ENCODE data around the gene LYVE1.

LYVE1 gene

GRCh38 chr11:10532526-10532925 is 35.9 kb downstream of the LYVE1 start:
- H3K9me3 ChIP-seq (ENCODE audit: control insufficient read depth, low read length): no peaks in the 10 kb centered on the region
- no peak for DNase-seq
- no peaks in the 10 kb centered on the region for H3K4me1 ChIP-seq (ENCODE audit: control insufficient read depth, insufficient read depth, low read length, poor library complexity, severe bottlenecking)
- no peaks in the 10 kb centered on the region for H3K27me3 ChIP-seq (replicated peaks; ENCODE audit: control insufficient read depth, insufficient read depth, low read length, poor library complexity, severe bottlenecking)
- peaks cover 28% of the 10 kb centered on the region for H3K36me3 ChIP-seq (ENCODE audit: control insufficient read depth, insufficient read depth, low read length)
- H3K4me3 ChIP-seq (ENCODE audit: insufficient read depth, low read depth, low read length, poor library complexity, severe bottlenecking): no peak overlapping the region
- no peak overlapping the region for H3K27ac ChIP-seq (ENCODE audit: insufficient read depth, low read length, poor library complexity, severe bottlenecking)

- Histone ChIP-seq H3K4me3 (ENCODE audit: insufficient read depth, low read depth, low read length, poor library complexity, severe bottlenecking) (no peak overlapping the region), H3K27ac (ENCODE audit: insufficient read depth, low read length, poor library complexity, severe bottlenecking) (no peak overlapping the region)
Measured at GRCh38 chr11:10529279-10529678, 39.2 kb downstream of the LYVE1 start.

GRCh38 chr11:10528121-10528520 is 40.3 kb downstream of the LYVE1 start:
- Histone ChIP-seq H3K9me3 (ENCODE audit: control insufficient read depth, low read length) (no peaks in the 10 kb centered on the region), H3K27me3 (replicated peaks; ENCODE audit: control insufficient read depth, insufficient read depth, low read length, poor library complexity, severe bottlenecking) (no peaks in the 10 kb centered on the region), H3K4me3 (ENCODE audit: insufficient read depth, low read depth, low read length, poor library complexity, severe bottlenecking) (no peak overlapping the region), H3K4me1 (ENCODE audit: control insufficient read depth, insufficient read depth, low read length, poor library complexity, severe bottlenecking) (no peaks in the 10 kb centered on the region), H3K36me3 (ENCODE audit: control insufficient read depth, insufficient read depth, low read length) (peaks cover 50% of the 10 kb centered on the region), H3K27ac (ENCODE audit: insufficient read depth, low read length, poor library complexity, severe bottlenecking) (no peak overlapping the region)
- DNase-seq: no peak

More at GRCh38 chr11:10529279-10529678, 39.2 kb downstream of the LYVE1 start:
- Histone ChIP-seq H3K4me1 (ENCODE audit: control insufficient read depth, insufficient read depth, low read length, poor library complexity, severe bottlenecking) (no peaks in the 10 kb centered on the region), H3K9me3 (ENCODE audit: control insufficient read depth, low read length) (no peaks in the 10 kb centered on the region), H3K36me3 (ENCODE audit: control insufficient read depth, insufficient read depth, low read length) (peaks cover 41% of the 10 kb centered on the region), H3K27me3 (replicated peaks; ENCODE audit: control insufficient read depth, insufficient read depth, low read length, poor library complexity, severe bottlenecking) (no peaks in the 10 kb centered on the region)
- DNase-seq: no peak

- H3K27ac ChIP-seq (ENCODE audit: insufficient read depth, low read length, poor library complexity, severe bottlenecking): no peak overlapping the region
- H3K4me3 ChIP-seq (ENCODE audit: insufficient read depth, low read depth, low read length, poor library complexity, severe bottlenecking): no peak overlapping the region
- peaks cover 59% of the 10 kb centered on the region for H3K36me3 ChIP-seq (ENCODE audit: control insufficient read depth, insufficient read depth, low read length)
- no peaks in the 10 kb centered on the region for H3K9me3 ChIP-seq (ENCODE audit: control insufficient read depth, low read length)
- no peak for DNase-seq
- no peaks in the 10 kb centered on the region for H3K4me1 ChIP-seq (ENCODE audit: control insufficient read depth, insufficient read depth, low read length, poor library complexity, severe bottlenecking)
- H3K27me3 ChIP-seq (replicated peaks; ENCODE audit: control insufficient read depth, insufficient read depth, low read length, poor library complexity, severe bottlenecking): no peaks in the 10 kb centered on the region
Measured at GRCh38 chr11:10526974-10527918, 41.2 kb downstream of the LYVE1 start.

- Histone ChIP-seq H3K36me3 (ENCODE audit: control insufficient read depth, insufficient read depth, low read length) (peaks cover 56% of the 10 kb centered on the region), H3K4me3 (ENCODE audit: insufficient read depth, low read depth, low read length, poor library complexity, severe bottlenecking) (no peak overlapping the region), H3K4me1 (ENCODE audit: control insufficient read depth, insufficient read depth, low read length, poor library complexity, severe bottlenecking) (no peaks in the 10 kb centered on the region), H3K27me3 (replicated peaks; ENCODE audit: control insufficient read depth, insufficient read depth, low read length, poor library complexity, severe bottlenecking) (no peaks in the 10 kb centered on the region), H3K9me3 (ENCODE audit: control insufficient read depth, low read length) (no peaks in the 10 kb centered on the region), H3K27ac (ENCODE audit: insufficient read depth, low read length, poor library complexity, severe bottlenecking) (no peak overlapping the region)
- no peak for DNase-seq
Measured at GRCh38 chr11:10524471-10524870, 44.0 kb downstream of the LYVE1 start.

- H3K4me3 ChIP-seq (ENCODE audit: insufficient read depth, low read depth, low read length, poor library complexity, severe bottlenecking): no peak overlapping the region
- H3K27me3 ChIP-seq (replicated peaks; ENCODE audit: control insufficient read depth, insufficient read depth, low read length, poor library complexity, severe bottlenecking): no peaks in the 10 kb centered on the region
- H3K9me3 ChIP-seq (ENCODE audit: control insufficient read depth, low read length): no peaks in the 10 kb centered on the region
- no peak overlapping the region for H3K27ac ChIP-seq (ENCODE audit: insufficient read depth, low read length, poor library complexity, severe bottlenecking)
- no peak for DNase-seq
- H3K36me3 ChIP-seq (ENCODE audit: control insufficient read depth, insufficient read depth, low read length): peaks cover 42% of the 10 kb centered on the region
- H3K4me1 ChIP-seq (ENCODE audit: control insufficient read depth, insufficient read depth, low read length, poor library complexity, severe bottlenecking): no peaks in the 10 kb centered on the region
Measured at GRCh38 chr11:10522921-10523320, 45.5 kb downstream of the LYVE1 start.

- Histone ChIP-seq H3K27ac (ENCODE audit: insufficient read depth, low read length, poor library complexity, severe bottlenecking) (no peak overlapping the region), H3K36me3 (ENCODE audit: control insufficient read depth, insufficient read depth, low read length) (peaks cover 37% of the 10 kb centered on the region), H3K4me3 (ENCODE audit: insufficient read depth, low read depth, low read length, poor library complexity, severe bottlenecking) (no peak overlapping the region)
Measured at GRCh38 chr11:10522276-10522675, 46.2 kb downstream of the LYVE1 start.

GRCh38 chr11:10520562-10520961 is 47.9 kb downstream of the LYVE1 start:
- H3K36me3 ChIP-seq (ENCODE audit: control insufficient read depth, insufficient read depth, low read length): peaks cover 33% of the 10 kb centered on the region

More at GRCh38 chr11:10522276-10522675, 46.2 kb downstream of the LYVE1 start:
- Histone ChIP-seq H3K9me3 (ENCODE audit: control insufficient read depth, low read length) (no peaks in the 10 kb centered on the region), H3K4me1 (ENCODE audit: control insufficient read depth, insufficient read depth, low read length, poor library complexity, severe bottlenecking) (no peaks in the 10 kb centered on the region), H3K27me3 (replicated peaks; ENCODE audit: control insufficient read depth, insufficient read depth, low read length, poor library complexity, severe bottlenecking) (no peaks in the 10 kb centered on the region)
- no peak for DNase-seq

GRCh38 chr11:10519630-10520029 is 48.8 kb downstream of the LYVE1 start:
- no peak overlapping the region for H3K4me3 ChIP-seq (ENCODE audit: insufficient read depth, low read depth, low read length, poor library complexity, severe bottlenecking)
- DNase-seq: no peak
- no peaks in the 10 kb centered on the region for H3K4me1 ChIP-seq (ENCODE audit: control insufficient read depth, insufficient read depth, low read length, poor library complexity, severe bottlenecking)
- no peaks in the 10 kb centered on the region for H3K9me3 ChIP-seq (ENCODE audit: control insufficient read depth, low read length)
- H3K27me3 ChIP-seq (replicated peaks; ENCODE audit: control insufficient read depth, insufficient read depth, low read length, poor library complexity, severe bottlenecking): no peaks in the 10 kb centered on the region
- H3K27ac ChIP-seq (ENCODE audit: insufficient read depth, low read length, poor library complexity, severe bottlenecking): no peak overlapping the region
- H3K36me3 ChIP-seq (ENCODE audit: control insufficient read depth, insufficient read depth, low read length): peaks cover 31% of the 10 kb centered on the region

More at GRCh38 chr11:10520562-10520961, 47.9 kb downstream of the LYVE1 start:
- no peak overlapping the region for H3K27ac ChIP-seq (ENCODE audit: insufficient read depth, low read length, poor library complexity, severe bottlenecking)
- H3K9me3 ChIP-seq (ENCODE audit: control insufficient read depth, low read length): no peaks in the 10 kb centered on the region
- DNase-seq: no peak
- no peaks in the 10 kb centered on the region for H3K4me1 ChIP-seq (ENCODE audit: control insufficient read depth, insufficient read depth, low read length, poor library complexity, severe bottlenecking)
- H3K27me3 ChIP-seq (replicated peaks; ENCODE audit: control insufficient read depth, insufficient read depth, low read length, poor library complexity, severe bottlenecking): no peaks in the 10 kb centered on the region
- no peak overlapping the region for H3K4me3 ChIP-seq (ENCODE audit: insufficient read depth, low read depth, low read length, poor library complexity, severe bottlenecking)

GRCh38 chr11:10518891-10519290 is 49.6 kb downstream of the LYVE1 start:
- Histone ChIP-seq H3K4me1 (ENCODE audit: control insufficient read depth, insufficient read depth, low read length, poor library complexity, severe bottlenecking) (no peaks in the 10 kb centered on the region), H3K27ac (ENCODE audit: insufficient read depth, low read length, poor library complexity, severe bottlenecking) (no peak overlapping the region), H3K4me3 (ENCODE audit: insufficient read depth, low read depth, low read length, poor library complexity, severe bottlenecking) (no peak overlapping the region), H3K36me3 (ENCODE audit: control insufficient read depth, insufficient read depth, low read length) (peaks cover 29% of the 10 kb centered on the region), H3K9me3 (ENCODE audit: control insufficient read depth, low read length) (no peaks in the 10 kb centered on the region), H3K27me3 (replicated peaks; ENCODE audit: control insufficient read depth, insufficient read depth, low read length, poor library complexity, severe bottlenecking) (no peaks in the 10 kb centered on the region)
- DNase-seq: no peak
